HG02938 (cell line): ENCODE results near the gene TFB1M.

Experiments
- ATAC-seq: cut with Tn5 transposase; IDR thresholded peaks from one replicate; pipeline ENCODE4 v1.9.1; 2021; ENCODE audit warnings: mild to moderate bottlenecking, moderate library complexity; ENCODE audit not compliant: unreplicated experiment

The TFB1M gene

DNA sequence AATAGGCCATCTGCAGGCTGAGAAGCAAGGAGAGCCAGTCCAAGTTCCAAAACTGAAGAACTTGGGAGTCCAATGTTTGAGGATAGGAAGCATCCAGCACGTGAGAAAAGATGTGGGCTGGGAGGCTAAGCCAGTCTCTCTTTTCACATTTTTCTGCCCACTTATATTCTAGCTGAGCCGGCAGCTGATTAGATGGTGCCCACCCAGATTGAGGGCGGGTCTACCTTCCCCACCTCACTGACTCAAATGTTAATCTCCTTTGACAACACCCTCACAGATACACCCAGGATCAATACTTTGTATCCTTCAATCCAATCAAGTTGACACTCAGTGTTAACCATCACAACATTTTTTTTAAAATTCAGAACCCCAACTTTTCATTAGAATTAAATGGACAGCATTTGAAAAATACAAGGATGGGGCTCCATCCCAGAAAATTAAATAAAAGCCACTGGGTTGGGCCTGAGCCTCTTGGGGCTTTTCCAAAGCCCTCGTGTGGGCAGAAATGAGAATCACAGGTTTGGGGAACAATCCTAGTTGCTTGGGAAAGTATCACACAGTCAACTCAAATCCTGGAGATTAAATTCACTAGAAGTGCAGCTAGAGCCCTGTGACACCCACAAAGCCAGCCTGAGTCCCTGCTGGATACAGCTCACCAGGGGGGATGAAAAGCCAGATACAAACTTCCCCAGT, 48.3 kb downstream of the TFB1M start:
- ATAC-seq: no peak

DNA sequence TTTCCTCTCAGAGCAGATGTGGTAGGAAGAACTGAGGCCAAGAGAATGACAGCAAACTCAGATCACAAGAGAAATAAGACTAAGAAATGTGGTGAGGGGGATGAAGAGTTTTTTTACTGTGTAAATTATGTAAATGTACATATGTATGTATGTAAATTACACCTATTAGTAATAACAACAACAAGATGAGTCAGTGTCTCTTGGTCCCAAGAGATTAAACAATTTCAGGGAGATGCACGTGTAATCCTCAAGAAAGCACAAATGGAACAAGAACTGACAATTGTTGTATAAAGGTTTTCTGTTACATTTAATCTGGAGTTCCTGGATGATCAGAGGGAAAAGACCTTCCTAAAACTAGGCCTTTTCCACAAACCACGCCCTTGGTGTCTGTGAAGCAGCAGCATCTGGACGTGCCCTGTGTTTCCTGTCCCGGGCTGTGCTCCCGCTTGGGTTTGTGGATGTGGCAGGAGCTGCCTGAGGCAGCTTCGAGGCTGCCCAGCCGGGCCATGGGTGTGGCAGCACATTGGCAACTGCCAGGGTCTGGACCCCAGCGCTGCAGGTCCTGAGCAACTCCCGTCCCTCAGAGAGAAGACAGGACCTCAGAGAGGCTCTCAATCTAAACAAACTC, 49.5 kb downstream of the TFB1M start:
- ATAC-seq: no peak

DNA sequence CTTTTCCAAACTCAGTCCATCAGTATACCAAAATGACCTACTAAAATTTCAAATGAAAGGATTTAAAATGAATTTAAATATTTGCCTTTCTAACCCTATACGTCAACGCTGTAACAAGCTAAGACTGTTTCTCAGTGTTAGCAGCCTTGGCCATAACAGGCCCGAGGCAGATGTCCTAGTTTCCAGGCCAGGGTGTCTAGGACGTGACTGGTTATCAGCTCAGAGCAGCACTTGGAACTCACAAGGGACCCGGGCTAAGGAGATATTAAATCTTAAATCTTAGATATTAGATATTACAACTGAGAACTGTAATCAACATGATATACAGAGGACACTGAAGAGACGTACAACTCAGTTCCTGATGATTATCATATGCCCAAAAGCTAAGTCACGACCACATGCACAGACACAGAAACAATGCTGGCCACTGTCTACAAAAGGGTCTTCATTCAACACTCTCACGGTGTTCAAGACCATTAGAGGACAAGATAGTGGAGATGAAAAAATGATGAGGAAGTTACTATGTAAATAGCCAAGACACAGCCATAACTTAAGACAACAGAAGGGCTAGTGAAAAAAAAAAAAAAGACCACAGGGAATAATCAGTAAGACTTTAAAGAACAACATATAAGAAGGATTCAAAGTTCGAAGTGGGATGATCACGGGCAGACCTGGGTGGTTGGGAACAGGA, 50.8 kb downstream of the TFB1M start, which contains the start of gene CLDN20:
Gene CLDN20 (plus strand): TSS at position 641 of the 691 bp plus-strand sequence. CDS start 11,707 bp downstream, outside the sequence.
- ATAC-seq: no peak

DNA sequence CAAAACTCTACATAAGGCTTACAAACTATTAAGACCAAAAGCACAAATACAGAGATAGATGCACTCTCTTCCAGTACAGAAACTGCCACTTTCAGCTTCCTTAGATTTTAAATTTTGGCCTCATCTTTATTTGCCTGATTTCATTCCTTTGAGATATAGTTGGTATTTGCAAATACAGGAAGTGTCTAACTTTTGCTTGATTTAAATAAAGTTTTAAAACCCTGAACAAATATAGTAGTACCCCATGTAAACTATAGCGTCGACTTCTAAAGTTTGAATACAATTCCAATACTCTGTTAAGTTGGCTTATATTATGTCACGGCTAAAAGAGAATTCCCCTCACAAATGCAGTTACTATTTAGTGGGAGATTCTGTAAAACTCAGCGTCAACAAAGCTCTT, 51.6 kb downstream of the TFB1M start:
- ATAC-seq: no peak

DNA sequence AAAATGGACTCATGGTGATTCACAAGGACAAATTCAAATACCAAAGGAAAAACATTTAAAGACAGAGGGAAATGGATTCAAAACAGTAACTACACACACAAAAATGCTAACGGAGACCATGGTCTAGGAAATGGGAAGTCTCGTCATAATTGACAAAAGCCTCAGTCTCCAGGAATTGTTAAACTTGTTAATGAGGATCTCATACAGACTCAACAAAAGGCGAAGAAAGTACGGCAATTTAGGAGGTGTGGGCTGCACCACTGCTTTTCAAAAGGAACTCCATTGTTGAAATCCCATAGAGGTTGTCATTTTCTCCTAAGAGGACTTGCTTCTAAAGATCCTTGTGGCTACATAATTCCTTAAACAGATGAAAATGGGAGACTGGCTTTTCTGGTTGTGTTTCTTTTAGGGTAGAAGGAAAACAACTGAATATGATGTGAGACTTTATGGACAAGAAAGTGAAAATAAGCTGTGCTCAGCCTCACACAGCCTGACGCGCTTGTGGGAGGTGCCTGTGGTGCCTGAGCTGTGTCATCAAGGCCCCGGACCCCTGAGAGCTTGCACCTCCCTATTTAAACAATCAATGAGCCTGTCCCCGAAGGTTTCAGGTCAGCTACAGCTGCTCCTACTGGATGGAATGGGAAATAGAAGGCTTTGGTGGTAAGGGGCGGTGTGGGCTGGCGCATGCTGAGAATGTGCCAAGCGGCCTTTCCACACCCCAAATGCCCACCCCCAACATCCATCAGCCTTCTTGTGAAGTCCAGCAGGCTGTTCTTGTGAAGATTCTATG, 53.0 kb downstream of the TFB1M start:
- no peak for ATAC-seq

DNA sequence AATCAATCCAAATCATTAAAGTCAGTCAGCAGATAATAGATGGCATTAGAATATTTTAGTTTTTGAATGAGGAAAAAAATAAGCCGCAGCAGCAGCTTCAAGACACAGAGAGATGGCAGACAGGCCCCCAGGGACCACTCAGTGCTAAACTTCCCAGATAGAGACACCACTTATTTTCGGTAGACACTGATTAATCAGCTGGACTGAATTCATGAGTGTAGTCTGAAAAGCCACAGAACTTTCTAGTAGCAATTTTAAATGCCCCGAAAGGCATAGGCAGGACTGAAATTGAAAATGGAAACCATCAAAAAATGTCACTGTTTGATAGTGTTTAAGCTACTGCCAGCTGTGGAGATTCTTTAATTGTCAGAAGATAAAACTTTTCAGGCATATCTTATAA, 53.6 kb downstream of the TFB1M start:
- ATAC-seq: peak; percentile 45

DNA sequence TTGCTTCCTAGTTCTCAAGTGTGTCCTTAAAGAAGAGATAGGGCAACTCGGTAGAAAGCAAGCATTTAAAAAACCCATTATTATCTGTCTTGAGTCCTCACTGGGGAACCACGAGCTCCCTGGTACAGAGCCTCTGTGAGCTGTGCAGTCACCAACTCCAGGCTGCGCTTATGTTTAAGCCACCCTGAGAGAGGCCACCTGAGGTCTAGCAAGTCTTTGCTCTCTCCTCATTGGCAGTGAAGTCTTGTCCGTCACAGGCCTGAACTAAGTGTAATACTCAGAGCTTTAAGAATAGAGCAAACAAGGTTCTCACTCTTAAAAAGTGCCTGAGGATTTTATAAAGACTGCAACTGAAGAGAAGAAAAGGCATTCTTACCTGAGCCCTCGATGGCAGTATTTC, 54.4 kb downstream of the TFB1M start:
- ATAC-seq: no peak

DNA sequence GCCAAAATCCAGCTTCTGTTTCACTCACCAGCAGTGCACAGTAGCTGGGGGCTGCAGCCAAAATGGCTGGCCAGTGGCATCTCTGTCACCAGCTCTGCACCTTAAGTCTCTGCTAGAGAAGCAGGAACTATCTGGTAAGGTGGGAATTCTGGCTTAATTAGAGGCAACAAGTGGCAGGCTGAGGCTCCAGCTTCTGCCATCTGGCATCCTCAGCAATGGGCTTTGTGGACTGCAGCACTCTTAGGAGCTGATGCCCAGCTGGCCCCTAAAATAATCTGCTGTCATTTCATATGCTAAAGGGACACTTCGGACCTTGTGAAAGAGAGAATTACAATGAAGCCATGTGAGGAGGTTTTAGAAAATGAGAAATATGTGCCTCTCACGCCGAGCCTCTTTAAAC, 55.1 kb downstream of the TFB1M start:
- no peak for ATAC-seq

DNA sequence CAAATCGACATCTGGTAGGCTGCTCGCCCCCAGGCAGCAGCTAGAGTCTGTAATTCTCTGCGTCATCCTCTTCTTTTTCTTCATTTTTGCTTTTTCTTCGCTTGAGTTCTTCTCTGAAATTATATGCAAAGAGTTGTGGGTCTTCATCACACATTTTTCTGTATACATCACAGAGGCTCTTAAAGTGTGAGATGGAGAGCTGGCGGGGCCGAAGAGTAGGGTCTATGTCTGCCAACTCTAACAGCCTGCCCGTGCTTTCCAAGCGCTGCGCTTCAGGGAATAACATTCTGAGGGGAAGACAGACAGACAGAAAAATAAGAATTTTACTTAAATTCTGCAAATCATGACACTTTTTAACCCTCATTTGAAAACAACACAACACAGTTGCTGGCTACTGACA, 56.5 kb downstream of the TFB1M start:
- no peak for ATAC-seq

DNA sequence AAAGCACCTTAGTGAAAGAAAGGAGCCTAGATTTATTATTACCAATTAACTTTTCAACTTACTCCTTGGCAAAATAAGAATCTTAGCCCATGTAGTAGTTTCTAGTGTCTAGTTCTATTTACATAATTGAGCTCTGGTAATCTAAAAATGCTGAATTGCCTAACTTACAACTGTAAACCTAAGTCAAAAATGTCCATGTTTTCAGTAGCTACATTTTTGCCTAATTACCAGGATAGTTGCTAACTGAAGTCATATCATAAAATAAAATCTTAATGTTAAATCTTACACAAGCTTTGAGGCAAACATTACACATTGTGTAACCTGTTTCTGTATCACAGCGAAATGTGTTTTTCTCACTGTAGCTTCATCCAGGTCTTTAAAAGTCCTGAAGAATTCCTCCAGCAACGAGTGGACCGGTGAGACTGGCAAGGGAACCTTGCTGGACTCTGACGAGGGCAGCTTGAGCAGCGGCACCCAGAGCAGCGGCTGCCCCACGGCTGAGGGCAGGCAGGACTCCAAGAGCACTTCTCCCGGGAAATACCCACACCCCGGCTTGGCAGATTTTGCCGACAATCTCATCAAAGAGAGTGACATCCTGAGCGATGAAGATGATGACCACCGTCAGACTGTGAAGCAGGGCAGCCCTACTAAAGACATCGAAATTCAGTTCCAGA, 58.0 kb downstream of the TFB1M start:
- no peak for ATAC-seq

DNA sequence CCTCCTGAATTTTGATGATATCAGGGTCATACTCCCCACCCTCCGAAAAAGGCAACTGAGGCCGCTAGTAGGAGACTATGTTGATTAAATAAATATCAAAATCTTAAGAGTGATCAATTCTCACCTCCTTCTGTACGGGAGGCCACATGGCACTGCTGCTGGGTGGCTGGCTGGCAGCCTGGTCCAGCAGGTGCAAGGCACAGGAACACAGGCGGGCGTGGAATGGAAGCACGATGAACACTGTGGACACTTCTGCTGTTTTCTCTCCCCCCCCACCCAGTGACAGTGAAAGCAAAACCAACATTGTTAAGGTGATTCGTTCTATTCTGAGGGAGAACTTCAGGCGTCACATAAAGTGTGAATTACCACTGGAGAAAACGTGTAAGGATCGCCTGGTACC, 60.1 kb downstream of the TFB1M start:
- ATAC-seq: no peak

DNA sequence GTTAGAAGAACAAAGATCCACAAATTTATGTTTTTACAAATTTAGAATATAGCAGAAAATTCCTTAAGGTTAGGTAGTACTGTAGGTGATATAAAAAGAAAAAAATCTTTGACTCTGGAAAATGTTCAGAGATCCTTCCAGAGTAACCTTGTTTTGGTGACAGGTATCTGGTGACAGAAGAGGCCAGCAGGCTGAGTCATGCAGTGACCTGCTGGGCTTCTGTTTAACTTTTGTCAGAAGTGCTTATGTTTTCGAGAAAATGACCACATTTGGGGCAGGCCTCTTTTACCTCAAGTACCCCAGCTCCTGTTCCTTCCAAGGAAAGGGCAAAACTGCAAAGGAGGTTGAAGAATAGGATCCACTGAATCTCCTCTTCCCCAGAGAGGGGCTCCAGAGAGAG, 60.9 kb downstream of the TFB1M start:
- no peak for ATAC-seq

DNA sequence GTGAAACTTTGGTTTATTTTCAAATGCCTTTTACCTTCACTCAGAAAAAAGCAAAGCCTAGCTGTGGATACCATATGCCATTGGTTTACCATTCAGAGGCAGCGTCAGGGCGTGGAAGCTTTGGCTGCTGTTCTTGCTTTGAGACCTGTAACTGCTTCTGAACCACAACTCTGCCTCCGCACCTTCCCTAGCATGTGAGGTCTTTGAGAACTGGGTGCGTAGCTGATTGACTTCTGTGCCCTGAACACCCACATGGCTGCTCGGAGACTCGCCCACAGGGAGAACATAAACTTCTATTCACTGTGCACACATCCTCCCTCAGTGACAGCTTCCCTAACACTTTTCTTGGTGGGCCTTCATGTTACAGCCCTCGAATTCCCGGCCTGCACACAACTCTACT, 61.7 kb downstream of the TFB1M start:
- no peak for ATAC-seq

DNA sequence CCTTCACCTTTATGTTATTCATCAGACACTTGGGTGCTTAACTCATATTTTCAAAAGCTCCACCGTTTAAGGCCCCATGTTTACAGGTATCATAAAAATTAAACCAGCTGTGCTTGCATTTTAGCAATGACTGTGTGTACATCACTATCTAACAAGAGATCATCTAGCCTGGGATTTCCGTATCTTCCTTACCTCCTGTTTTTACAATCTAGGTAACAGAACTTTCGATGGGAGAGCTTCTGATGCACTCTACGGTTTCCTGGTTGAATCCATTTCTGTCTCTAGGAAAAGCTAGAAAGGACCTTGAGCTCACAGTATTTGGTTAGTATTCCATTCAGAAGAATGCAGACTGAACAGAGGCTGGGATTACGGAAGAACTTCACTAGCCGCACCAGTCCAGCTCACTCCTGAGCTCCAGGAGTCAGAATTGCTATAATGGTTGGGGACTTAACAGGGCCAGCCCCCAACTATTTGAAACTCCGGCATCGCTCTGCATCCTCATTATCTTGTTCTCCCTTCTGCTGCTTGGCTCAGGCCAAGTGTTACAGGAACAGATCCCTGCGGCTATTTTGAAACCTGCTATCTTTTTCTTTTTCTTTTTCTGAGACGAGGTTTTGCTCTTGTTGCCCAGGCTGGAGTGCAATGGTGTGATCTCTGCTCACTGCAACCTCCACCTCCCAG, 63.4 kb downstream of the TFB1M start:
- no peak for ATAC-seq

DNA sequence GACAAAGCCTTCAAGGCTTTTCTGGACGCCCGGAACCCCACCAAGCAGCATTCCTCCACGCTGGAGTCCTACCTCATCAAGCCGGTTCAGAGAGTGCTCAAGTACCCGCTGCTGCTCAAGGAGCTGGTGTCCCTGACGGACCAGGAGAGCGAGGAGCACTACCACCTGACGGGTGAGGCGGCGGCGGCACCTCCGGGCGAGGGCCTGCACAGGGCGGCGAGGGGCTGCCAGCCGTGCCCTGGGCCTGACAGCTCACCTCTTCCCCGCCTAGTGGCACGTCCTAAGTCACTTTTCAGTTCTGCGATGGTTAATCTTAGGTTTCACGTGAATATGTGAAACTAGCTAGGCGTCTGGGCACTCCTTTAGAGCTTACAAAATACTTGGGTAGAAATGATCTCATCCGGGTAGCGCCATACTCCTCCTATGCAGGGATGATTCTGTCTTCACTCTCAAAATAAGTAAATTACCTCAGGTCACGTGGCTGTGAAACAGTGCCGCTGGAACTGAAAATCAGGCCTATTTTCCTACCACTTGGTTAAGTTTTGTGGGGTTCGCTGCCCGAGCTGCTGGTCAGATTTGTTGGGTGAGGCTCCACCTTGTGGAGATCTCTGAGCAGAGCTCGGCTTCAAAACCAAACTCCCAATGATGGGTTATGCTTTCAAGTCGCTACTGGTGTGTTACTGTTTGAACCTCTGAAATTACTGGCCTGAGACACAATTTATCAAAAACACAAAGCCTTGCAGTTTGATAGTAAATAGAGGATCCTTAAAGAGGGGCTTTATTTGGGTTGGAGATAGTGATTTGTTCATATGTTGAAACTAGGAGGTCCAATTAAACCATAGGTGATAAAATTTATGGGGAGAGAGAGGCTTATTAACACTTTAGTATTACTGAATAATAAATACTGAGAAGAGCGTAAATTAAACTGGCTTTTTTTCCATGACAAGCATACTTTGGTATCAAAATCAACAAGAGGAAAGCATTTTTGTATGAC, 66.0 kb downstream of the TFB1M start:
- ATAC-seq: no peak

DNA sequence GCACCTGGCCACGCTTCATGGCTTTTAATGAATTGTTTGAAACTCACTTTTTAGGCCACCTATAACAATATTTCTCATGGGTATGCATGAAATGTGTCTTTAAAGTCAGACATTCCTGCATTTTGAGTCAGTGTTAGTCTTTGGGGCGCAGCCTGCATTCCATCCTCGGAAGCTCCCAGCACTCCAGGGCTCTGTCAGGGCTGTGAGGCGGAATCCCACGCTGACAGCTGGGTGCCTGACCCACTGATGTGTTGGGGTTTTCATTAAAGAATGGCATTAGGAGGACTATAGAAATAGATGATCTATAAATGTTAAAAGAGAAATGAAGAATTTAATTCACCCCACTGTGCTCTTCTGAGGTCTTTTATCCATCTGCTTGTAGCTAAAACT, 66.7 kb downstream of the TFB1M start:
- ATAC-seq: no peak

DNA sequence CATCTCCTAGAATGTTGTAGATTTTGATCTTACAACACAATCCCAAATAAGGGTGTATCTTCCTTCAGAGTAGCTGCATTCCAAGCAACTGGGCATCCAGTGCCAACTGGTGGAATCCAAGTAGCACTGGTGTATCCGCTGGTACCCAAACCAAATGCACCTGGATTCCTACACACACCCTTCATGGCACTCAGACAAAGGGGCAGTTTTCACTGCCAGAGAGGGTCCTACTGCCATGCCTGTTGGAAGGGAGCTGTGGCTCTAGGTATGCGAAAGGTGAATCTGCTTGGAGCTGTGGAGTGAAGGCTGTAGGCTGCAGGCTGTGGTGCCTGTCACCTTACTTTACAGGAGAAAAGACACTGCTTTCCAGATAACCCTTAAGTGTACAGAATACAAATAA, 67.5 kb downstream of the TFB1M start:
- no peak for ATAC-seq

DNA sequence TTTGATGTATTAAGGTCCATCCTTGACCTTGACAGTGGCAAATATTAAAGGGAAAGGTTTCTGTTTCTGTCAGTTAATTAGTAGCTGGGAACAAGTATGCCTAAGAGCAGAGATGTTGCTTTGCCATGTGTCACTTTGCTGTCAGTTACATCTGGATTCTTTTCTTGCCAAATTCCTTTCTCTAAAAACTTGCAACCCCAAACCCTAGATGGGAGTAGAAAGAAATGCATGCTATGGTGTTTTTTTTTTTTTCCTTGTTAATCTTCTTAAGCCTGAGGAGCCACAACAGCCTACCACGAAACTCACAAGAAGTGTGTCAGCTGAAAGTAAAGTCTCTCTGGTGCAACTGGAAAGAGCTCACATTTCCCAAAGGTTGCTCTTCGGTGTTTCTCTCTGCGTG, 68.5 kb downstream of the TFB1M start:
- no peak for ATAC-seq

DNA sequence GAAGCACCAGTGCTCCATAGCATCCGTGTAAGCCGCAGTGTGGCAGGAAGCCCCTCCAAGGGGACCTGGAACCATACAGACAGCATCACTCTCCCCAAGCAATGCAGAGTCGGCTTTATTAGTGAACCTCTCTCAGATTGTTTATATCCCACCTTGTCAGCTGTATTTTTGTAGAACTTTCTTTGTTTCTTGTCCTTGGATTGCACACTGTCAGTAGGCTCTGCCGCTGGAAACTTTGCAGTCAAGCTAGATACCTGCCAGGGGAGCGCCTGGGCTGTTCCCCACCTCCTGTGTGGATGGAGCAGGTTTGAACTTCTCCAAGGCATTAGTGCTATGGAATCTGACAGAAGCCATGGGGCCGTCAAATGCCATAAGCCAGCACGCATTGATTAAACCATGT, 69.1 kb downstream of the TFB1M start:
- ATAC-seq: no peak
